Activated CD8-positive, alpha-beta T cell treated with anti-CD3 and anti-CD28 coated beads for 36 hours (primary cell): ENCODE results near the gene AKNA. TPM values are rescaled to one million over a fixed set of nuclear protein-coding genes. Genes with fewer than 3 reads are reported as not detected.

Source experiments
- ATAC-seq: fragments of 200-7000 bp; cut with Tn5 transposase; one replicate; pipeline ENCODE4 v1.10.0; 2021; ENCODE audit warnings: mild to moderate bottlenecking, moderate library complexity
- CTCF ChIA-PET: fragments of 350-600 bp; sonication (Branson Sonifier 250); formaldehyde crosslinking; loops from one replicate; lab custom pipeline; 2021; ENCODE audit warnings: antibody characterized with exemption; lab: Charles Lee
- POLR2A ChIA-PET: fragments of 350-600 bp; sonication (Branson Sonifier 250); formaldehyde crosslinking; loops from one replicate; lab custom pipeline; 2021; ENCODE audit warnings: antibody characterized with exemption; lab: Charles Lee
- DNase-seq: peaks from one replicate; pipeline ENCODE4 v3.0.0-alpha.2; 2020
- H3K27ac Mint-ChIP-seq: one replicate; pipeline ENCODE4 v1.8.0; 2021; ENCODE audit warnings: mild to moderate bottlenecking, mixed read lengths
- H3K27me3 Mint-ChIP-seq: one replicate; pipeline ENCODE4 v1.8.0; 2021; ENCODE audit warnings: mixed read lengths
- H3K36me3 Mint-ChIP-seq: one replicate; pipeline ENCODE4 v1.8.0; 2021; ENCODE audit warnings: low read depth, mixed read lengths
- H3K4me1 Mint-ChIP-seq: one replicate; pipeline ENCODE4 v1.8.0; 2021; ENCODE audit warnings: low read depth, mixed read lengths
- H3K4me3 Mint-ChIP-seq: one replicate; pipeline ENCODE4 v1.8.0; 2021; ENCODE audit warnings: mild to moderate bottlenecking, moderate library complexity, mixed read lengths
- H3K9me3 Mint-ChIP-seq: one replicate; pipeline ENCODE4 v1.8.0; 2021; ENCODE audit warnings: mixed read lengths
- intact Hi-C: fragments of 100-400 bp; cut with micrococcal nuclease; formaldehyde crosslinking; loops from one replicate; pipeline ENCODE4 v1.10.0; 2022
- total RNA-seq, 2 experiments: library from RNA; stranded (reverse); gene quantifications; one replicate each; pipeline ENCODE4 v1.2.3, GENCODE V29; 2021
- TF ChIP-seq, protein P1 (sequence below): fragments of 200-600 bp; IDR thresholded peaks from one replicate; pipeline ENCODE4 v1.8.0; 2022; ENCODE audit warnings: antibody characterized with exemption, mild to moderate bottlenecking

The AKNA gene
- total RNA-seq, 2 experiments from 2014 or later = 166 to 167 TPM

DNA sequence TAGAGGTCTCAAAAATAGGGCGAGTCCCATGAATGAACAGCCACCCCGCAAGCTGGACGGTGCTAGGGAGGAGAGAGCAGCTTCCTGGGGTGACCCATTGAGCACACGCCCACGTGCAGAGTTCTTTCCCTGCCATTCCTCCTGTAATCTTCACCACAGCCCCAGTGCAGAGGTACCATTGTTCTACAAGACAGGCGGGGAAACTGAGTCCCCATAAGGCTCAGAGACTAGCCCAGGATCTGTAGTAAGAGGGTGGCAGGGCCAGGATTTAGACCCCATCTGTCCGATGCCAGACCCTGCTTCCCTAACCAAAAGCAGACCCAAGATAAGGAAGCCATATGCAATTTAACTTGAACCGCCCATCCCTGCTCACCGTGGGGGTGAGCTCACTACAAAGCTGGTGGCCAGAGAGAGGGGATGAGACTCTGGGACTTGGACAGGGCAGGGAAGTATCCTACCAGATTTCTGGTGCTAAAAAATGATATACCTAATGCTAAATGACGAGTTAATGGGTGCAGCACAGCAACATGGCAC, 101.6 kb downstream of the AKNA start:
- Mint-ChIP-seq H3K36me3 (no peaks in the 10 kb centered on the region), H3K27me3 (peaks cover 2% of the 10 kb centered on the region), H3K4me1 (no peaks in the 10 kb centered on the region), H3K27ac (no peak overlapping the region), H3K9me3 (no peaks in the 10 kb centered on the region), H3K4me3 (no peak overlapping the region)
- DNase-seq = no peak
- intact Hi-C loops = no loop called here
- TF ChIP-seq, protein P1, sequence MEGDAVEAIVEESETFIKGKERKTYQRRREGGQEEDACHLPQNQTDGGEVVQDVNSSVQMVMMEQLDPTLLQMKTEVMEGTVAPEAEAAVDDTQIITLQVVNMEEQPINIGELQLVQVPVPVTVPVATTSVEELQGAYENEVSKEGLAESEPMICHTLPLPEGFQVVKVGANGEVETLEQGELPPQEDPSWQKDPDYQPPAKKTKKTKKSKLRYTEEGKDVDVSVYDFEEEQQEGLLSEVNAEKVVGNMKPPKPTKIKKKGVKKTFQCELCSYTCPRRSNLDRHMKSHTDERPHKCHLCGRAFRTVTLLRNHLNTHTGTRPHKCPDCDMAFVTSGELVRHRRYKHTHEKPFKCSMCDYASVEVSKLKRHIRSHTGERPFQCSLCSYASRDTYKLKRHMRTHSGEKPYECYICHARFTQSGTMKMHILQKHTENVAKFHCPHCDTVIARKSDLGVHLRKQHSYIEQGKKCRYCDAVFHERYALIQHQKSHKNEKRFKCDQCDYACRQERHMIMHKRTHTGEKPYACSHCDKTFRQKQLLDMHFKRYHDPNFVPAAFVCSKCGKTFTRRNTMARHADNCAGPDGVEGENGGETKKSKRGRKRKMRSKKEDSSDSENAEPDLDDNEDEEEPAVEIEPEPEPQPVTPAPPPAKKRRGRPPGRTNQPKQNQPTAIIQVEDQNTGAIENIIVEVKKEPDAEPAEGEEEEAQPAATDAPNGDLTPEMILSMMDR = no peak
- ChIA-PET POLR2A (no interaction called here), CTCF (interaction anchor here (1.3 kb wide), 1 partner anchor 178 kb away, joined by 3 read pairs; no protein-coding TSS in a partner anchor)
- ATAC-seq = no peak

DNA sequence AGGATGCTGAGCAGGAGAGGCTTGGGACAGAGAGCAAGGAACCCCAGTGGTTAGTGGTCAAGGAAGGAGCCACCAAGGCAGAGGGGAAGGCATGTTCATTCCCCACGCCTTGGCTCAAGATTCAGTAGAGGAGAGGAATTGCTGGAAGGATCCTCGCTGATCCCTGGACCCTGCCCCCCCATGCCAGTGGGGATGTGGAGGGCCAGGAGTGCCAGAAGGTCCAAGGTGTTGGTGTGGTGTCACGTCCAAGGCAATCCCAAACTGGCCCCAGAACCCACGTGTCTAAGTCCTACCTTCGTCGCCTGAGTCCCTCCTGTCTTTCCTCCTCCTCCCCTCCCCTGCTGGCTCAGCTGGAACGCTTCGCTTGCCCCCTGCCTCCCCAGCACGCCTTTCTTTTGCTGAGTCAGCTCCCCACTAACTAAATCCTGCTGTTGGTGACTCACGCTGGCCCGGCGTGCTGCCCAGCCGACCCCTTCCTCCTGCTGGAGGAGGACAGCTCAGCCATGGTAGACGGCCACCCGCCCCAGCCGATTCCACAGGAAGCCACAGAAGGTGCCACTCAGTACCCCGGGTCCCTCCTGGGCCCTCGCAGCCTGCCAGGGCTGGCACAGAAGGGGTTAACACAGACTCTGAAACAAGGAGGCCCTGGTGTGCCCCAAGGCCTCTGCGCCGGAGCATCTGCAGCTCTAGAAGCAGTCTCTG, 102.5 kb downstream of the AKNA start:
- no peaks in the 10 kb centered on the region for H3K4me1 Mint-ChIP-seq
- no peak for DNase-seq
- no peaks in the 10 kb centered on the region for H3K36me3 Mint-ChIP-seq
- CTCF ChIA-PET = interaction anchor here (1.3 kb wide), 1 partner anchor 177 kb away, joined by 3 read pairs; no protein-coding TSS in a partner anchor
- no peaks in the 10 kb centered on the region for H3K9me3 Mint-ChIP-seq
- H3K27ac Mint-ChIP-seq = no peak overlapping the region
- TF ChIP-seq, protein P1 = no peak
- intact Hi-C loops = no loop called here
- peaks cover 1% of the 10 kb centered on the region for H3K27me3 Mint-ChIP-seq
- no peak overlapping the region for H3K4me3 Mint-ChIP-seq
- POLR2A ChIA-PET = interaction anchor here (0.6 kb wide), 1 partner anchor 375 kb away, joined by 3 read pairs; no protein-coding TSS in a partner anchor
- ATAC-seq = no peak

DNA sequence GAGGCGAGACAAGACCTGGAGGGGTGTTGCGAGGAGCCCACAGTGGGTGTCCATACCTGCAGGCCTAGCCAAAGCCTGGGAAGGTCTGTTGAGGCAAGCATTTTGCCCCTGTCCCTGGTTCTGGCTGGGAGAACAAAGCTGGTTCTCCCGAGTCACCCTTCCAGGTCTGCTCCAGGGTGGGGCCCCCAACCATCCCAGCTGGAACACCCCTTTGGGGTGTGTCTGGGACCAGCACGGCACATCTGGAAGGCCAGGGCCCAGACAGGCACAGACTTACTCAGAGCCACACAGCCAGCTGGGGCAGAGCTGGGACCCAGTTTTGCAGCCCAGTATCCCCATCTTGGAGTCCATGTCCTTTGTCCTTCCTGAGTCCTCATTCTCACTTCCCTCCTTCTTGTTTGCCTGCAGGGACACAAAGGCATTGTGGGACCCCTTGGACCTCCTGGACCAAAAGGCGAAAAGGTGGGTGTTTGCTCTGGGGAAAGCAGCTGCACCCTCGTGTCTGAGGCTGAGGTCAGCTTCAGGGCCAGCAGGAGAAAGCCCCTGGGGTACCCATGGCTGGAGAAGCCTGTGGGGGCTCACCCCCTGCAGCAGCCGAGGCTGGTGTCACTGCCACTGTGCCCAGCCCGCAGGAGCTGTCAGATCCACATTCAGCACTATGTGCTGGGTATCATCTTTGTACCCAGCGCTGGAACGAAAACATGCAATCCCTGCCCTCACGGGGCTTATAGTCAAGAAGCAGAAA, 103.3 kb downstream of the AKNA start:
- no peak overlapping the region for H3K27ac Mint-ChIP-seq
- no peak for DNase-seq
- H3K9me3 Mint-ChIP-seq = no peaks in the 10 kb centered on the region
- H3K4me1 Mint-ChIP-seq = no peaks in the 10 kb centered on the region
- CTCF ChIA-PET = no interaction called here
- intact Hi-C loops = no loop called here
- POLR2A ChIA-PET = interaction anchor here (0.6 kb wide), 1 partner anchor 374 kb away, joined by 3 read pairs; no protein-coding TSS in a partner anchor
- TF ChIP-seq, protein P1 = no peak
- no peaks in the 10 kb centered on the region for H3K36me3 Mint-ChIP-seq
- no peak for ATAC-seq
- no peak overlapping the region for H3K4me3 Mint-ChIP-seq
- H3K27me3 Mint-ChIP-seq = peaks cover 1% of the 10 kb centered on the region

Other genes with a start within 250 kb of the AKNA start
- 1 to 10 TPM; 8.4 to 9.7 TPM for gene COL27A1, start 232.4 kb downstream of the AKNA start, total RNA-seq
- not detected for gene ORM1, start 64.9 kb downstream of the AKNA start, total RNA-seq
- gene ORM2, start 58.1 kb downstream of the AKNA start, total RNA-seq = not detected
- 10 to 100 TPM; 12.6 to 14.9 TPM for gene WHRN, start 117.5 kb upstream of the AKNA start, total RNA-seq
- gene ATP6V1G1, start 199.8 kb upstream of the AKNA start, total RNA-seq = 10 to 100 TPM; 34.1 to 34.7 TPM
- 10 to 100 TPM; 26.3 to 29.0 TPM for gene TMEM268, start 223.3 kb upstream of the AKNA start, total RNA-seq